ENCODE measurements around the gene FBXW8. TPM values are rescaled to one million over a fixed set of nuclear protein-coding genes. Genes with fewer than 3 reads are reported as not detected.

FBXW8 gene
- total RNA-seq, 1 donor = 24.6 TPM

GRCh38 chr12:116990971-116991966, 80.5 kb downstream of the FBXW8 start:
- TF ChIP-seq CTCF (IDR thresholded peaks at IDR 0.05; ENCODE audit: insufficient read depth, low read depth, low read length) = no peak
- H3K4me3 ChIP-seq (ENCODE audit: low read depth, low read length) = no peak overlapping the region
- no peak for DNase-seq (ENCODE audit: low read depth)

DNA sequence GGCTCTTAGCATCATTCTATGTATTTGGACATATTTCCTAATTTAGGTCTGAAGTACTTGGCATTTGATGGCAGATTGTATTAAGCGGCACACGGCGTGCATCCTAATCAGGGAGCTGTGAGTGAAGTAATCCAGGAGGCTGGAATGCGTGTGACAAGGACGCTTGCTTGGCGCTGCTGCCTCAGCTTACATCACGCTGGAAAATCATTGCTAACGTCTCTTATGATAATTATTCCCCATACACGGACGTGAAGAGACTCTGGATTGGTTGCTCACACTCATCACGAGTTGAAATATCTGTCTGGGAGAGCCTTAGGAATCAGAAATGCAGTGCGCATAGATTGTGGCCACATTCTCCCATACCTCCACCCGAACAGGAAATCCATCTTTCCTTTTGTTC, 85.3 kb downstream of the FBXW8 start:
- TF ChIP-seq CTCF (IDR thresholded peaks at IDR 0.05; ENCODE audit: insufficient read depth, low read depth, low read length) = no peak
- no peak for DNase-seq (ENCODE audit: low read depth)
- H3K4me3 ChIP-seq (ENCODE audit: low read depth, low read length) = no peak overlapping the region

DNA sequence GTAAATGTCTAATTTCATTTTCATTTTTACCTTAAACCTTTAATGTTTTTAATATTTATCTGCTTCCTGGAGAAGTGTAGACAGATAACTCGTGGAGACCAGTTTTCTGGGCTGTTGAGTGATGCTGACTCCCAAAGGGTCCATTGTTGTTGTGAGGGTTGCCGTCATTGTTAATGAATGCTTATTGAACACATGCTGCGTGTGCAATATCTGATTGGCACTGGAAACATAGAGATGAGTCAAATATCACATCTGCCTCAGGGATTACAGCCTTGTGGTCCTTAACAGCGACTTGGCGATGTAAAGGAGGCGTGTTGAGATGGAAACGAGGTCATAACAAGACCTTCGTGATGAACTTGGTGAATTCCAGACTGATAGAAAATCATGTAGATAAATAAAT, 85.9 kb downstream of the FBXW8 start:
- no peak for DNase-seq (ENCODE audit: low read depth)
- no peak for TF ChIP-seq CTCF (IDR thresholded peaks at IDR 0.05; ENCODE audit: insufficient read depth, low read depth, low read length)
- no peak overlapping the region for H3K4me3 ChIP-seq (ENCODE audit: low read depth, low read length)

GRCh38 chr12:116999066-116999465, 88.3 kb downstream of the FBXW8 start:
- TF ChIP-seq CTCF (IDR thresholded peaks at IDR 0.05; ENCODE audit: insufficient read depth, low read depth, low read length) = no peak
- no peak overlapping the region for H3K4me3 ChIP-seq (ENCODE audit: low read depth, low read length)
- no peak for DNase-seq (ENCODE audit: low read depth)

DNA sequence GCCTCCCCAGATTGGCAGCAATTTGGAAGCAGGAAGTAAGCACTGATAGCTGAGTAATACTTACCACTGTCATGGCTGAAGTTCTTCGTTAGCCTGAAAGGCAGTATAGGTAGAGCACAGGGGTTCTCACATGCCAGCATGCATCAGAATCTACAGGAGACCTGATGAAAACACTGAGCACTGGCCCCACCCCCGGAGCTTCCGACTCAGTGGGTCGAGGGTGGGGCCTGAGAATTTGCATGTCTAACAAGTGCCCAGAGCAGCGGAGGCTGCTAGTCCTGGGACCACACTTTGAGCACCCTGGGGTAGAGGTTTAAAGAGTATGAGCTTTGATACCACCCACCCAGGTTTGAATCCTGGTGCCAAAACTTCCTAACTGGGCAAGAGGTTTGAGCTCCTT, 89.6 kb downstream of the FBXW8 start:
- TF ChIP-seq CTCF (IDR thresholded peaks at IDR 0.05; ENCODE audit: insufficient read depth, low read depth, low read length) = no peak
- no peak for DNase-seq (ENCODE audit: low read depth)
- H3K4me3 ChIP-seq (ENCODE audit: low read depth, low read length) = no peak overlapping the region

DNA sequence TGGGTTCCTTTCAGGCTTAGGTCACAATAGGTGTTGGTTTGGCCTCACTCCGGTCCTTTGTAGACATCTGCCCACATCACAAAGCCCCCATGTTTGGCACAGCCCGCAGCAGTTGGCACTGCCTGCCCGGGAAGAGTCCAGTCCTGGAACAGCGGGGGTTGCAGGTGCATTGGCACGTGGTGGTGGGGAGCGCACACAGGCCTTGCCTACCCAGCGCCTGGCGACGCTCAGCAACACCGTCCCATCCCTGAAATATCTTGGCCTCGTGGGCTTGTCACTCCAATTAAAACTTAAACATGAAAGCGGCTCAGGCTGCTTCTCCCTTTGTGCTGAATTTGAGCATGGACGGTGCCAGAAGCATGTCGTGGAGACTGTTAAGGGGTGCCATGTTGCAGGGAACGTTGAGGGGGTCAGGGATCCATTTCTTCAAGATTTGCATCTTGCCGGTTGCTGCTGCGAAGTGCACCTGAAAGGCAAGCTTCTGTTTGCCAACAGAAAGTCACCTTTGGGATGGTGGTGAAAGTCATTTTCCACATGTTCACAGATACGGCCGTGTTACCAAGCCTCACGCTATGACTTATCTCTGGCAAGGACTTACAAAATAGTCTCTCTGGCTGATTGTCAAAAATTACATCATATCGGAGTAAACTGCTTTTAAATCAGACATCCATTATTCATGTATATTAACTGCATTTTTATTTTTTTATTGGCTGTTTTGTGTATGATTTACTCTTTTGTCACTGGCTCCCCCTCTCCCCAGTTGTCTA, 91.5 kb downstream of the FBXW8 start:
- TF ChIP-seq CTCF (IDR thresholded peaks at IDR 0.05; ENCODE audit: insufficient read depth, low read depth, low read length) = no peak
- peak; percentile 11 for DNase-seq (ENCODE audit: low read depth)

More for the DNA sequence above, 91.5 kb downstream of the FBXW8 start:
- no peak overlapping the region for H3K4me3 ChIP-seq (ENCODE audit: low read depth, low read length)

All from fibroblast of villous mesenchyme (primary cell).